ENCODE results near the gene NCKAP5.

DNA sequence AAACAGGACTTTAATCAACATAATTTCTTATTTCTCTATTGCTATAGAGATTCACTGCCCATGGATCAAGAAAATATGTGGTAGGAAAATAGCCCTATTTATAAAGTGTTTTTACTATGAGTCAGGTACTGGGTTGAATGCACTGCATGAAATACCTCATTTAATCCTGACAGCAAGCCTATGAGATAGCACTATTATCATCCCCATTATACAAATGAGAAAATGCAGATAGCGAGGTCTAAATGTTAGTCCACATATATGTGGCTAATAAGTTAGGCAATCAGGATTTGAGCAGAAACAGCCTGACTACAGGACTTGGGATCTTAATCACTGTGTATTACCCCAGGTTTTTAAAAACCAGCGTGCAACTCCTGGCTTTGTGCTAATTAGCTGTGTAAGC, 889.8 kb downstream of the NCKAP5 start:
- TF ChIP-seq POLR2A (IDR thresholded peaks at IDR 0.05; ENCODE audit: extremely low read depth, insufficient read length): no peak
- TF ChIP-seq, protein P1, sequence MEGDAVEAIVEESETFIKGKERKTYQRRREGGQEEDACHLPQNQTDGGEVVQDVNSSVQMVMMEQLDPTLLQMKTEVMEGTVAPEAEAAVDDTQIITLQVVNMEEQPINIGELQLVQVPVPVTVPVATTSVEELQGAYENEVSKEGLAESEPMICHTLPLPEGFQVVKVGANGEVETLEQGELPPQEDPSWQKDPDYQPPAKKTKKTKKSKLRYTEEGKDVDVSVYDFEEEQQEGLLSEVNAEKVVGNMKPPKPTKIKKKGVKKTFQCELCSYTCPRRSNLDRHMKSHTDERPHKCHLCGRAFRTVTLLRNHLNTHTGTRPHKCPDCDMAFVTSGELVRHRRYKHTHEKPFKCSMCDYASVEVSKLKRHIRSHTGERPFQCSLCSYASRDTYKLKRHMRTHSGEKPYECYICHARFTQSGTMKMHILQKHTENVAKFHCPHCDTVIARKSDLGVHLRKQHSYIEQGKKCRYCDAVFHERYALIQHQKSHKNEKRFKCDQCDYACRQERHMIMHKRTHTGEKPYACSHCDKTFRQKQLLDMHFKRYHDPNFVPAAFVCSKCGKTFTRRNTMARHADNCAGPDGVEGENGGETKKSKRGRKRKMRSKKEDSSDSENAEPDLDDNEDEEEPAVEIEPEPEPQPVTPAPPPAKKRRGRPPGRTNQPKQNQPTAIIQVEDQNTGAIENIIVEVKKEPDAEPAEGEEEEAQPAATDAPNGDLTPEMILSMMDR (IDR thresholded peaks at IDR 0.05; ENCODE audit: low read depth, low read length): no peak

Measured in NB4 (cell line).